ENCODE data around the gene STIM2.

STIM2 gene

GRCh38 chr4:26978387-26979053, 117.9 kb downstream of the STIM2 start:
- Histone ChIP-seq H3K27me3 (ENCODE audit: control insufficient read depth, insufficient read depth, low read length) (no peaks in the 10 kb centered on the region), H3K9ac (ENCODE audit: low read length) (no peak overlapping the region), H3K36me3 (ENCODE audit: control insufficient read depth, insufficient read depth, low read length) (no peaks in the 10 kb centered on the region), H3K4me3 (ENCODE audit: low read length) (no peak overlapping the region), H3K4me1 (ENCODE audit: control insufficient read depth, insufficient read depth, low read length) (no peaks in the 10 kb centered on the region), H3K9me3 (ENCODE audit: control insufficient read depth, low read length) (no peaks in the 10 kb centered on the region)

- H3K4me3 ChIP-seq (ENCODE audit: low read length): no peak overlapping the region
- H3K27me3 ChIP-seq (ENCODE audit: control insufficient read depth, insufficient read depth, low read length): no peaks in the 10 kb centered on the region
- H3K36me3 ChIP-seq (ENCODE audit: control insufficient read depth, insufficient read depth, low read length): no peaks in the 10 kb centered on the region
- H3K4me1 ChIP-seq (ENCODE audit: control insufficient read depth, insufficient read depth, low read length): no peaks in the 10 kb centered on the region
- no peak overlapping the region for H3K9ac ChIP-seq (ENCODE audit: low read length)
- no peaks in the 10 kb centered on the region for H3K9me3 ChIP-seq (ENCODE audit: control insufficient read depth, low read length)
These were observed 124.3 kb downstream of the STIM2 start for GRCh38 chr4:26984896-26985295.

GRCh38 chr4:26985873-26986272, 125.2 kb downstream of the STIM2 start:
- H3K9ac ChIP-seq (ENCODE audit: low read length): no peak overlapping the region
- H3K27me3 ChIP-seq (ENCODE audit: control insufficient read depth, insufficient read depth, low read length): no peaks in the 10 kb centered on the region
- no peaks in the 10 kb centered on the region for H3K36me3 ChIP-seq (ENCODE audit: control insufficient read depth, insufficient read depth, low read length)
- no peak overlapping the region for H3K4me3 ChIP-seq (ENCODE audit: low read length)
- no peaks in the 10 kb centered on the region for H3K9me3 ChIP-seq (ENCODE audit: control insufficient read depth, low read length)
- H3K4me1 ChIP-seq (ENCODE audit: control insufficient read depth, insufficient read depth, low read length): no peaks in the 10 kb centered on the region

- Histone ChIP-seq H3K36me3 (ENCODE audit: control insufficient read depth, insufficient read depth, low read length) (no peaks in the 10 kb centered on the region), H3K4me1 (ENCODE audit: control insufficient read depth, insufficient read depth, low read length) (no peaks in the 10 kb centered on the region), H3K9ac (ENCODE audit: low read length) (no peak overlapping the region), H3K4me3 (ENCODE audit: low read length) (no peak overlapping the region), H3K9me3 (ENCODE audit: control insufficient read depth, low read length) (no peaks in the 10 kb centered on the region), H3K27me3 (ENCODE audit: control insufficient read depth, insufficient read depth, low read length) (no peaks in the 10 kb centered on the region)
These were observed 126.5 kb downstream of the STIM2 start for GRCh38 chr4:26987191-26987590.

GRCh38 chr4:26991057-26991456, 130.4 kb downstream of the STIM2 start:
- H3K9ac ChIP-seq (ENCODE audit: low read length): no peak overlapping the region
- no peak overlapping the region for H3K4me3 ChIP-seq (ENCODE audit: low read length)
- H3K27me3 ChIP-seq (ENCODE audit: control insufficient read depth, insufficient read depth, low read length): no peaks in the 10 kb centered on the region
- H3K9me3 ChIP-seq (ENCODE audit: control insufficient read depth, low read length): no peaks in the 10 kb centered on the region
- H3K36me3 ChIP-seq (ENCODE audit: control insufficient read depth, insufficient read depth, low read length): no peaks in the 10 kb centered on the region
- no peaks in the 10 kb centered on the region for H3K4me1 ChIP-seq (ENCODE audit: control insufficient read depth, insufficient read depth, low read length)

- H3K4me3 ChIP-seq (ENCODE audit: low read length): no peak overlapping the region
- H3K9ac ChIP-seq (ENCODE audit: low read length): no peak overlapping the region
These were observed 132.2 kb downstream of the STIM2 start for GRCh38 chr4:26992657-26993361.

GRCh38 chr4:26993539-26993938, 132.9 kb downstream of the STIM2 start:
- Histone ChIP-seq H3K9me3 (ENCODE audit: control insufficient read depth, low read length) (no peaks in the 10 kb centered on the region), H3K9ac (ENCODE audit: low read length) (no peak overlapping the region), H3K4me3 (ENCODE audit: low read length) (no peak overlapping the region), H3K36me3 (ENCODE audit: control insufficient read depth, insufficient read depth, low read length) (no peaks in the 10 kb centered on the region), H3K27me3 (ENCODE audit: control insufficient read depth, insufficient read depth, low read length) (no peaks in the 10 kb centered on the region), H3K4me1 (ENCODE audit: control insufficient read depth, insufficient read depth, low read length) (no peaks in the 10 kb centered on the region)

More at GRCh38 chr4:26992657-26993361, 132.2 kb downstream of the STIM2 start:
- H3K4me1 ChIP-seq (ENCODE audit: control insufficient read depth, insufficient read depth, low read length): no peaks in the 10 kb centered on the region
- no peaks in the 10 kb centered on the region for H3K9me3 ChIP-seq (ENCODE audit: control insufficient read depth, low read length)
- H3K27me3 ChIP-seq (ENCODE audit: control insufficient read depth, insufficient read depth, low read length): no peaks in the 10 kb centered on the region
- no peaks in the 10 kb centered on the region for H3K36me3 ChIP-seq (ENCODE audit: control insufficient read depth, insufficient read depth, low read length)

GRCh38 chr4:26993967-26994366, 133.3 kb downstream of the STIM2 start:
- Histone ChIP-seq H3K9me3 (ENCODE audit: control insufficient read depth, low read length) (no peaks in the 10 kb centered on the region), H3K4me1 (ENCODE audit: control insufficient read depth, insufficient read depth, low read length) (no peaks in the 10 kb centered on the region), H3K4me3 (ENCODE audit: low read length) (no peak overlapping the region), H3K9ac (ENCODE audit: low read length) (no peak overlapping the region), H3K36me3 (ENCODE audit: control insufficient read depth, insufficient read depth, low read length) (no peaks in the 10 kb centered on the region), H3K27me3 (ENCODE audit: control insufficient read depth, insufficient read depth, low read length) (no peaks in the 10 kb centered on the region)

GRCh38 chr4:26995316-26995715, 134.7 kb downstream of the STIM2 start:
- Histone ChIP-seq H3K4me3 (ENCODE audit: low read length) (no peak overlapping the region), H3K4me1 (ENCODE audit: control insufficient read depth, insufficient read depth, low read length) (no peaks in the 10 kb centered on the region), H3K9ac (ENCODE audit: low read length) (no peak overlapping the region), H3K36me3 (ENCODE audit: control insufficient read depth, insufficient read depth, low read length) (no peaks in the 10 kb centered on the region), H3K27me3 (ENCODE audit: control insufficient read depth, insufficient read depth, low read length) (no peaks in the 10 kb centered on the region), H3K9me3 (ENCODE audit: control insufficient read depth, low read length) (no peaks in the 10 kb centered on the region)

- Histone ChIP-seq H3K9me3 (ENCODE audit: control insufficient read depth, low read length) (no peaks in the 10 kb centered on the region), H3K9ac (ENCODE audit: low read length) (no peak overlapping the region), H3K36me3 (ENCODE audit: control insufficient read depth, insufficient read depth, low read length) (no peaks in the 10 kb centered on the region), H3K27me3 (ENCODE audit: control insufficient read depth, insufficient read depth, low read length) (no peaks in the 10 kb centered on the region), H3K4me3 (ENCODE audit: low read length) (no peak overlapping the region), H3K4me1 (ENCODE audit: control insufficient read depth, insufficient read depth, low read length) (no peaks in the 10 kb centered on the region)
These were observed 136.1 kb downstream of the STIM2 start for GRCh38 chr4:26996745-26997144.

GRCh38 chr4:26999689-27000088, 139.0 kb downstream of the STIM2 start:
- no peak overlapping the region for H3K4me3 ChIP-seq (ENCODE audit: low read length)
- no peak overlapping the region for H3K9ac ChIP-seq (ENCODE audit: low read length)
- no peaks in the 10 kb centered on the region for H3K9me3 ChIP-seq (ENCODE audit: control insufficient read depth, low read length)
- no peaks in the 10 kb centered on the region for H3K4me1 ChIP-seq (ENCODE audit: control insufficient read depth, insufficient read depth, low read length)
- no peaks in the 10 kb centered on the region for H3K36me3 ChIP-seq (ENCODE audit: control insufficient read depth, insufficient read depth, low read length)
- no peaks in the 10 kb centered on the region for H3K27me3 ChIP-seq (ENCODE audit: control insufficient read depth, insufficient read depth, low read length)

GRCh38 chr4:27000122-27000521, 139.5 kb downstream of the STIM2 start:
- Histone ChIP-seq H3K4me1 (ENCODE audit: control insufficient read depth, insufficient read depth, low read length) (no peaks in the 10 kb centered on the region), H3K36me3 (ENCODE audit: control insufficient read depth, insufficient read depth, low read length) (no peaks in the 10 kb centered on the region), H3K9me3 (ENCODE audit: control insufficient read depth, low read length) (no peaks in the 10 kb centered on the region), H3K9ac (ENCODE audit: low read length) (no peak overlapping the region), H3K27me3 (ENCODE audit: control insufficient read depth, insufficient read depth, low read length) (no peaks in the 10 kb centered on the region), H3K4me3 (ENCODE audit: low read length) (no peak overlapping the region)
